Suprapubic skin (tissue), 4 donors: ENCODE data around the gene IL3. TPM values are rescaled to one million over a fixed set of nuclear protein-coding genes. Genes with fewer than 3 reads are reported as not detected.

Source experiments
- DNase-seq, 2 donors: peaks; one replicate each; pipeline ENCODE4 v3.0.0-alpha.2; 2019; ENCODE audit warnings: low spot score in 2 of 2
- H3K27ac ChIP-seq: fragments of 200-600 bp; sonication (generic); one replicate; pipeline ENCODE4 v1.5.1; 2019
- H3K27me3 ChIP-seq: fragments of 200-600 bp; sonication (generic); one replicate; pipeline ENCODE4 v1.5.1; 2019
- H3K36me3 ChIP-seq: fragments of 200-600 bp; sonication (generic); one replicate; pipeline ENCODE4 v1.5.1; 2019
- H3K4me1 ChIP-seq: fragments of 200-600 bp; sonication (generic); one replicate; pipeline ENCODE4 v1.5.1; 2019
- H3K4me3 ChIP-seq: fragments of 200-600 bp; sonication (generic); one replicate; pipeline ENCODE4 v1.5.1; 2019; ENCODE audit warnings: mild to moderate bottlenecking
- H3K9me3 ChIP-seq: fragments of 200-600 bp; sonication (generic); one replicate; pipeline ENCODE4 v1.5.1; 2019
- EP300 ChIP-seq: sonication (generic); formaldehyde crosslinking; IDR thresholded peaks from one replicate; pipeline ENCODE4 v1.6.1; 2017; ENCODE audit warnings: antibody characterized with exemption
- POLR2A ChIP-seq, 2 donors: fragments of 450-650 bp; IDR thresholded peaks; one replicate each; pipeline ENCODE4 v1.6.1; 2017; ENCODE audit warnings: antibody characterized with exemption in 2 of 2, mild to moderate bottlenecking in 2 of 2, moderate library complexity in 2 of 2
- POLR2AphosphoS5 ChIP-seq, 3 donors: sonication (generic); formaldehyde crosslinking; IDR thresholded peaks; one replicate each; pipeline ENCODE4 v1.6.1; 2017; ENCODE audit warnings: antibody characterized with exemption in 3 of 3
- WGBS: methylation state at CpG from one replicate; pipeline ENCODE4 v1.1.5; 2018; 5-methylcytosine and 5-hydroxymethylcytosine counted together
- total RNA-seq, 4 donors: library from RNA; depleted of rRNA; stranded (reverse); fragments of >200 nt; gene quantifications; one replicate each; pipeline ENCODE4 v1.1.0, GENCODE V29; 2016
- TF ChIP-seq, protein P1 (sequence below), 2 donors: fragments of 200-600 bp in 1 of 2; fragments of 450-650 bp in 1 of 2; sonication (generic) in 1 of 2; IDR thresholded peaks; one replicate each; pipeline ENCODE4 v1.5.1; 2016 to 2019; ENCODE audit warnings: antibody characterized with exemption in 2 of 2, mild to moderate bottlenecking in 1 of 2, moderate library complexity in 1 of 2

The IL3 gene
- total RNA-seq, 4 donors from 2014 or later: not detected

DNA sequence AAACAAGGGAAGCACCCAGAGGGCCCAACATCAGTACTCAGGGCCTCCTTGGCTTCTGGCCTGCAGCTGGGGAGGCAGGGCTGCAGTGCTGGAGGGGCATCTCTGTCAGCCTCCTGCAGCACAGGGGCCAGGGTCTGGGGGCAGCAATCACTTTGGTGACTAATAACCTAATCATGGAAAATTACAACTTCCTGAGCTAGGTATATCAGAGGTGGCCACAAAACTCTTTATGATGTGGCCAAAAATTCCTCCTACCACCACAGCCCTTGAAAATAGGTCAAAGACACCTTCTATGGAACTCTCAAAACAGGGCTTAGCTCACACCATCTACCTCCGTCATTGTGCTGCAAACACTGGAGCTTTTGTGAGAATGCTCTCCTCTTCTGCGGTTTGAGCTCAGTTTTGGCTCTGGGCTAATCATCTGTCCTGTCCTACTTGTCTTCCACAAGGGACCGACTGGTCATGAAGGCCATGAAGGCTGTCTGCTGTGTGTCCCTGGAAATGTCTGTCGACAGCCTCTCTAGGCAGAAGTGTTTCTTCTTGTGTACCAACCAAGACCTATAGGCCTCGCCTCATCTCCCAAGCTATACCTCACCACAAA is 41.7 kb downstream of the IL3 start:
- TF ChIP-seq EP300: no peak
- TF ChIP-seq POLR2A (IDR thresholded peaks at IDR 0.05): no peak
- TF ChIP-seq POLR2AphosphoS5 (IDR thresholded peaks at IDR 0.05): no peak
- TF ChIP-seq, protein P1, sequence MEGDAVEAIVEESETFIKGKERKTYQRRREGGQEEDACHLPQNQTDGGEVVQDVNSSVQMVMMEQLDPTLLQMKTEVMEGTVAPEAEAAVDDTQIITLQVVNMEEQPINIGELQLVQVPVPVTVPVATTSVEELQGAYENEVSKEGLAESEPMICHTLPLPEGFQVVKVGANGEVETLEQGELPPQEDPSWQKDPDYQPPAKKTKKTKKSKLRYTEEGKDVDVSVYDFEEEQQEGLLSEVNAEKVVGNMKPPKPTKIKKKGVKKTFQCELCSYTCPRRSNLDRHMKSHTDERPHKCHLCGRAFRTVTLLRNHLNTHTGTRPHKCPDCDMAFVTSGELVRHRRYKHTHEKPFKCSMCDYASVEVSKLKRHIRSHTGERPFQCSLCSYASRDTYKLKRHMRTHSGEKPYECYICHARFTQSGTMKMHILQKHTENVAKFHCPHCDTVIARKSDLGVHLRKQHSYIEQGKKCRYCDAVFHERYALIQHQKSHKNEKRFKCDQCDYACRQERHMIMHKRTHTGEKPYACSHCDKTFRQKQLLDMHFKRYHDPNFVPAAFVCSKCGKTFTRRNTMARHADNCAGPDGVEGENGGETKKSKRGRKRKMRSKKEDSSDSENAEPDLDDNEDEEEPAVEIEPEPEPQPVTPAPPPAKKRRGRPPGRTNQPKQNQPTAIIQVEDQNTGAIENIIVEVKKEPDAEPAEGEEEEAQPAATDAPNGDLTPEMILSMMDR (IDR thresholded peaks at IDR 0.05): no peak
- no peak overlapping the region for H3K4me3 ChIP-seq
- H3K9me3 ChIP-seq: no peaks in the 10 kb centered on the region
- DNase-seq: no peak
- H3K27ac ChIP-seq: no peak overlapping the region
- H3K4me1 ChIP-seq: peaks cover 13% of the 10 kb centered on the region
- no peaks in the 10 kb centered on the region for H3K36me3 ChIP-seq
- WGBS: 95% methylated on average over 5 of the region's 5 CpGs
- H3K27me3 ChIP-seq: no peaks in the 10 kb centered on the region

DNA sequence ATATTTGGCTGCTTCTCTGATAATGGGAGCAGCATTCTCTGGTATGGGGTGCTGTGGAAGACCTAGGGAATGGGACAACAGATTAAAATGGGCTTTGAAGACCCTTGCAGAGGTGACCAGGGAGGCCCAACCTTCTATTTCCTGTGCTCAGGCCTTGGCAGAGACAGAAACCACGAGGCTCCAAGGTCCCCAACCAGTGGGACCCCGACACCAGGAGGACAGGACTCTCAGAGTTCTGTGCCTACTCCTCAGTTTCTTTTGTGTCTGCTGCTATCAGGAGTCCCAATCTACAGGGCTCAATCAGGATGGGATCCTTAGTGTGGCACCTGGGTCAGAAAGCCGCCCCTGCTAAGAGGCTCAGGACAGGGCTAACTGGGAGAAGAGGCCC is 42.5 kb downstream of the IL3 start:
- TF ChIP-seq POLR2AphosphoS5 (IDR thresholded peaks at IDR 0.05) (no peak), EP300 (no peak), POLR2A (IDR thresholded peaks at IDR 0.05) (no peak)
- TF ChIP-seq, protein P1 (IDR thresholded peaks at IDR 0.05): no peak
- WGBS: 93% methylated on average over 3 of the region's 3 CpGs
- Histone ChIP-seq H3K36me3 (no peaks in the 10 kb centered on the region), H3K27ac (no peak overlapping the region), H3K4me1 (peaks cover 13% of the 10 kb centered on the region), H3K4me3 (no peak overlapping the region), H3K9me3 (no peaks in the 10 kb centered on the region), H3K27me3 (no peaks in the 10 kb centered on the region)
- DNase-seq: no peak

DNA sequence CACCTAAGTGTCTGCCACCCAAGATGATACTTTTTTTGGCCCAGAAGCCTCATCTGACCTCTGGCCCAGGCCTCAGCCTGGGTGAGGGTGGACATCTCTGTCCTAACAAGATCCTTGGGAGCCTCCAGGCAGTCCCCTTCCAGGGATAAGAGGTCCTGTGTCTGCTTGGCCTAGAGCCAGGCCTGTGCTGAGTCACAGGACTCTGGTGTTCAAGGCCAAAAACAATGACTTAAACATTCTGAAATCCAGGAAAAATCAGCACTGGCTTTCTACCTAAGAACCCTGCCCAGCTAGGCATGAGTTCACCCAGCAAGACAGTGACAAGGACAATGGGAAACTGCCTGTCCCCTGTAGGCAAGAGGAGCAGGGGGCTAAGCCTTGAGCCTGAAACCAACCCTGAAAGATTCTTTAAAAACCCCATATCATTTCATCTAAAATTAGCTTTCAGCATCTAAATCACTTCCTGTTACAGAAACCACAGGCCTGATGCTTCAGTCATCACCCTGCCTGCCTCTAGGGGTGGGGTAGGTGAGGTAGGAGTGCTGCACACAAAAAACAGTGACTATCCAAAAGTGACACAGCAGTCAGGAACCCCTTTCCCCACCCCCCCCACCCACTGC is 43.0 kb downstream of the IL3 start:
- Histone ChIP-seq H3K4me3 (no peak overlapping the region), H3K27ac (no peak overlapping the region), H3K4me1 (peaks cover 13% of the 10 kb centered on the region), H3K36me3 (no peaks in the 10 kb centered on the region), H3K9me3 (no peaks in the 10 kb centered on the region), H3K27me3 (no peaks in the 10 kb centered on the region)
- peak in 1 of 2 donors; percentile 76 for DNase-seq
- TF ChIP-seq, protein P1 (IDR thresholded peaks at IDR 0.05): no peak
- no peak for TF ChIP-seq POLR2A (IDR thresholded peaks at IDR 0.05)
- no peak for TF ChIP-seq POLR2AphosphoS5 (IDR thresholded peaks at IDR 0.05)

DNA sequence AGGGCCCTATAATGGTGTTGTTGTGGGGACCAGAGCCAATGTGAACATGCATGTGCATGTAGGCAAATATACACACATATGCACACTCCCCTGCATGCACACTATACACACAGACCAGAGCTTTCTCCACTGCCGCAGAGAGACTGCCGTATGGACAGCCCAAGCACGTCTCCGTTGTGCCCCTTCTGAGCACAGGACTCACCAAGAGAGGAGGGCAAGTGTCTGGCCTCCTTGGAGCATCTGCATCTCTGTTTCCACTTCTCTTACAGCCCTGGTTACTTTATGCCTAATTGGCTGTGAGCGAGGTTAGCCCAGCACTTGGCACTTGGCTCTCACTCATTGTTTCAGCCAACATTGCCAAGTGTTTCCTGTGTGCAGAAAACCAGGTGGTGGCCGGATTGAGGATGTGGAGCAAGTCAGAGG is 43.5 kb downstream of the IL3 start:
- 88% methylated on average over 6 of the region's 6 CpGs for WGBS
- TF ChIP-seq POLR2AphosphoS5 (IDR thresholded peaks at IDR 0.05) (no peak), POLR2A (IDR thresholded peaks at IDR 0.05) (no peak), EP300 (no peak)
- TF ChIP-seq, protein P1 (IDR thresholded peaks at IDR 0.05): no peak
- peaks cover 13% of the 10 kb centered on the region for H3K4me1 ChIP-seq
- H3K9me3 ChIP-seq: no peaks in the 10 kb centered on the region
- no peak overlapping the region for H3K4me3 ChIP-seq
- H3K27ac ChIP-seq: no peak overlapping the region
- no peaks in the 10 kb centered on the region for H3K36me3 ChIP-seq
- no peak for DNase-seq
- no peaks in the 10 kb centered on the region for H3K27me3 ChIP-seq

DNA sequence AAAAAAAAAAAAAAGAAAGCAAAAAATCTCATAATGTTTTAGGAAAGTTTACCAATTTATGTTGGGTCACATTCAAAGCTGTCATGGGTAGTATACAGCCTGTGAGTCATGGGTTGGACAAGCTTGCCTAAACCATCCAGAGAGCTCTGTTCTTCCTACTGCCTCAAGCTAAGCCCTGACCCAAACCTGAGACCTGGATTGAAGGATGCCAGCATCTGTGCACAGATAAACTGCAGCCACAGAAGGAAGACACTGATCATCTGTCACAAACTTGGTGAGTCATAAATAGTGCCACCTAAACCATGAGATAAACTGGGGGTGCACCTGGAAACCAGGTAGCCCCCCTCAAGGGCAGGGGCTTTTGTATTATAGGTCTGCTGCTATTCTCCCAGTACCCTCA is 44.1 kb downstream of the IL3 start:
- TF ChIP-seq POLR2AphosphoS5 (IDR thresholded peaks at IDR 0.05): no peak
- no peak for TF ChIP-seq EP300
- TF ChIP-seq POLR2A (IDR thresholded peaks at IDR 0.05): no peak
- TF ChIP-seq, protein P1 (IDR thresholded peaks at IDR 0.05): no peak
- Histone ChIP-seq H3K36me3 (no peaks in the 10 kb centered on the region), H3K27me3 (no peaks in the 10 kb centered on the region), H3K4me3 (no peak overlapping the region), H3K4me1 (peaks cover 13% of the 10 kb centered on the region), H3K27ac (no peak overlapping the region), H3K9me3 (no peaks in the 10 kb centered on the region)
- no peak for DNase-seq
